Spleen (tissue), 11 donors: ENCODE data around the gene MAJIN. TPM values are rescaled to one million over a fixed set of nuclear protein-coding genes. Genes with fewer than 3 reads are reported as not detected.

Source experiments
- DNase-seq: peaks from one replicate; pipeline ENCODE4 v3.0.0-alpha.2; 2020
- H3K27ac ChIP-seq, 8 donors: fragments of 200-600 bp; sonication (generic) in 7 of 8; 1 replicate in 4 of 8; 2 replicates in 4 of 8; pipeline versions ENCODE4 v1.5.0 to v1.8.0; 2016 to 2021; ENCODE audit warnings: inconsistent platforms in 4 of 8, mild to moderate bottlenecking in 4 of 8, moderate library complexity in 1 of 8
- H3K27me3 ChIP-seq, 7 donors: fragments of 200-600 bp; sonication (generic) in 6 of 7; replicated peaks in 1 of 7; 1 replicate in 4 of 7; 2 replicates in 3 of 7; pipeline versions ENCODE4 v1.5.0 to v1.8.0; 2016 to 2021; ENCODE audit warnings: inconsistent platforms in 3 of 7, mild to moderate bottlenecking in 1 of 7
- H3K36me3 ChIP-seq, 6 donors: fragments of 200-600 bp; sonication (generic) in 5 of 6; 1 replicate in 4 of 6; 2 replicates in 2 of 6; pipeline versions ENCODE4 v1.5.0 to v1.8.0; 2016 to 2021; ENCODE audit warnings: inconsistent platforms in 2 of 6
- H3K4me1 ChIP-seq, 6 donors: fragments of 200-600 bp; sonication (generic) in 5 of 6; 1 replicate in 3 of 6; 2 replicates in 3 of 6; pipeline versions ENCODE4 v1.5.0 to v1.8.0; 2016 to 2021; ENCODE audit warnings: inconsistent platforms in 3 of 6
- H3K4me3 ChIP-seq, 8 donors: fragments of 200-600 bp; sonication (generic) in 7 of 8; 1 replicate in 4 of 8; 2 replicates in 4 of 8; pipeline versions ENCODE4 v1.5.0 to v1.8.0; 2016 to 2021; ENCODE audit warnings: inconsistent platforms in 4 of 8, mild to moderate bottlenecking in 4 of 8, moderate library complexity in 2 of 8
- H3K9me3 ChIP-seq, 8 donors: fragments of 200-600 bp; sonication (generic) in 7 of 8; 1 replicate in 4 of 8; 2 replicates in 4 of 8; pipeline versions ENCODE4 v1.5.0 to v1.8.0; 2016 to 2021; ENCODE audit warnings: inconsistent platforms in 4 of 8
- CTCF ChIP-seq, 11 experiments: fragments of 200-600 bp in 7 of 11; fragments of 450-650 bp in 4 of 11; sonication (generic) in 4 of 11; IDR thresholded peaks in 8 of 11; conservative IDR thresholded peaks in 3 of 11; 1 replicate in 7 of 11; 2 replicates in 4 of 11; pipeline versions ENCODE4 v1.4.0 to v1.8.0; 2016 to 2021; ENCODE audit warnings: antibody characterized with exemption in 11 of 11, inconsistent platforms in 4 of 11, mild to moderate bottlenecking in 1 of 11
- POLR2A ChIP-seq, 3 donors: fragments of 450-650 bp; IDR thresholded peaks; one replicate each; pipeline ENCODE4 v1.5.1; 2017; ENCODE audit warnings: antibody characterized with exemption in 3 of 3, mild to moderate bottlenecking in 1 of 3
- POLR2AphosphoS5 ChIP-seq, 3 donors: sonication (generic); formaldehyde crosslinking; IDR thresholded peaks; one replicate each; pipeline ENCODE4 v1.5.1; 2017; ENCODE audit warnings: antibody characterized with exemption in 3 of 3
- WGBS, 5 donors: extraction: QIAGEN DNeasy Blood & Tissue Kit in 3 of 5; methylation state at CpG; one replicate each; pipeline versions ENCODE4 v1.1.5 to v1.1.7; 2013 to 2018; 5-methylcytosine and 5-hydroxymethylcytosine counted together
- intact Hi-C: fragments of 100-400 bp; cut with DNase I; formaldehyde crosslinking; loops from one replicate; pipeline ENCODE4 v1.15.0; 2023; ENCODE audit warnings: low total_unique reads
- polyA plus RNA-seq, 3 donors: library from polyadenylated mRNA; stranded (reverse); fragments of 200-250 nt; gene quantifications; one replicate each; pipeline ENCODE4 v1.2.1, GENCODE V29; 2013
- total RNA-seq, 7 donors: library from RNA; depleted of rRNA in 3 of 7; stranded (reverse); fragments of >200 nt in 3 of 7; fragmentation: NEBNext Ultra II Directional in 4 of 7; extraction: Animal tissue kit (Norgen Biotek cat#: 25700) in 4 of 7; gene quantifications; one replicate each; pipeline versions ENCODE4 v1.1.0 to v1.2.1, GENCODE V29; 2016 to 2021
- donor health status: healthy with polysubstance abuse.
- donor health status: DM: no; HTN: no; CAD: no; lungs with moderate emphysema.
- donor health status: DM: no; HTN: no; CAD: no.
- donor health status: Bipolar disorder and iron deficiency.
- donor health status: healthy.
- donor health status: DM: no; HTN: no; CAD: no.
- donor health status: DM: yes; HTN: yes; CAD: no.

MAJIN gene
- total and polyA plus RNA-seq, 10 donors, result 0.40 to 2.6 (median 0.87) TPM; not detected in 3

GRCh38 chr11:64893194-64894069 is 78.5 kb downstream of the MAJIN start:
- TF ChIP-seq POLR2AphosphoS5 (IDR thresholded peaks at IDR 0.05) (peak in 2 of 3 donors; percentile 7 to 35), CTCF (IDR thresholded peaks at IDR 0.05 in 8 of 11, conservative IDR thresholded peaks at IDR 0.05 in 3 of 11) (no peak)
- no peak overlapping the region for H3K4me3 ChIP-seq
- intact Hi-C loops, result loop anchor here (2.0 kb wide), 1 partner anchor 47 kb away; no protein-coding TSS in a partner anchor
- peak overlapping the region in 5 of 8 donors; percentile 3 to 72 (median 48) for H3K27ac ChIP-seq
- H3K4me1 ChIP-seq, result peaks cover 17 to 47% (median 32%) of the 10 kb centered on the region in 6 donors
- H3K9me3 ChIP-seq, result no peaks in the 10 kb centered on the region
- H3K36me3 ChIP-seq, result peaks cover 0 to 41% (median 30%) of the 10 kb centered on the region in 6 donors
- no peak for DNase-seq
- 64 to 81% (median 77%) methylated on average over 12 to 25 of the region's 25 CpGs for WGBS, 5 donors
- no peaks in the 10 kb centered on the region for H3K27me3 ChIP-seq

- no peak for DNase-seq
- intact Hi-C loops, result no loop called here
These were observed 79.1 kb downstream of the MAJIN start for GRCh38 chr11:64892838-64893193.

DNA sequence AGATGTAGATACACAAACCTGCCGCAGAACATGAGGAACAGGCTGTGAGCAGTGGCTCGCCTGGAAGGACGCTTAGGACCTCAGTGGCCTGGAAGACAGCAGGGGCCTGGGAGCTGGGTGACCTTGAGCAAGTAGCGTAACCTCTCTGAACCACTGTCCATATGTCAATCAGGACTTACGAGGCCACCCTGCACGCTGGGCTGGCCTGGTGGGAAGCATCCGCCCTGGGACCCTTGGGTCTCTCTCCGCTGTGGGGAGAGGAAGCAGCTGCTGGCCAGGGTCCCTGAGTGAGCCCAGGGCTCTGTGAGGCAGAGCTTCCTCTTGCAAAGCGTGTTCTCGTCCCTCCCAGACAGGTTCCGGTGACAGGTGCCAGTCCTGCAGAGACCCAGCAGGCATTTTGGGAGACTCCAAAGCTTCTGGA is 79.5 kb downstream of the MAJIN start:
- Histone ChIP-seq H3K36me3 (peaks cover 0 to 30% (median 20%) of the 10 kb centered on the region in 6 donors), H3K27ac (peak overlapping the region in 6 of 8 donors; percentile 3 to 72 (median 46)), H3K4me3 (no peak overlapping the region), H3K27me3 (no peaks in the 10 kb centered on the region), H3K9me3 (no peaks in the 10 kb centered on the region), H3K4me1 (peaks cover 26 to 57% (median 42%) of the 10 kb centered on the region in 6 donors)
- TF ChIP-seq CTCF (IDR thresholded peaks at IDR 0.05 in 8 of 11, conservative IDR thresholded peaks at IDR 0.05 in 3 of 11), result no peak
- TF ChIP-seq POLR2A (IDR thresholded peaks at IDR 0.05), result no peak
- TF ChIP-seq POLR2AphosphoS5 (IDR thresholded peaks at IDR 0.05), result peak; percentile 46 to 69 (median 64)
- DNase-seq, result no peak
- WGBS, 5 donors, result 39 to 79% (median 55%) methylated on average over 5 to 11 of the region's 11 CpGs
- intact Hi-C loops, result no loop called here

More at GRCh38 chr11:64892838-64893193, 79.1 kb downstream of the MAJIN start:
- no peaks in the 10 kb centered on the region for H3K27me3 ChIP-seq
- 77 to 92% (median 86%) methylated on average over 3 to 10 of the region's 10 CpGs for WGBS, 5 donors
- H3K4me3 ChIP-seq, result no peak overlapping the region
- H3K9me3 ChIP-seq, result no peaks in the 10 kb centered on the region
- TF ChIP-seq POLR2AphosphoS5 (IDR thresholded peaks at IDR 0.05), result no peak
- no peak for TF ChIP-seq POLR2A (IDR thresholded peaks at IDR 0.05)
- TF ChIP-seq CTCF (IDR thresholded peaks at IDR 0.05 in 8 of 11, conservative IDR thresholded peaks at IDR 0.05 in 3 of 11), result no peak
- peaks cover 0 to 34% (median 24%) of the 10 kb centered on the region in 6 donors for H3K36me3 ChIP-seq
- peaks cover 24 to 53% (median 38%) of the 10 kb centered on the region in 6 donors for H3K4me1 ChIP-seq
- H3K27ac ChIP-seq, result peak overlapping the region in 6 of 8 donors; percentile 3 to 72 (median 46)

- H3K4me1 ChIP-seq, result peaks cover 26 to 62% (median 46%) of the 10 kb centered on the region in 6 donors
- TF ChIP-seq POLR2A (IDR thresholded peaks at IDR 0.05) (no peak), POLR2AphosphoS5 (IDR thresholded peaks at IDR 0.05) (no peak), CTCF (IDR thresholded peaks at IDR 0.05 in 8 of 11, conservative IDR thresholded peaks at IDR 0.05 in 3 of 11) (no peak)
- intact Hi-C loops, result no loop called here
These were observed 80.0 kb downstream of the MAJIN start for GRCh38 chr11:64891880-64892279.

More at GRCh38 chr11:64891880-64892279, 80.0 kb downstream of the MAJIN start:
- H3K27me3 ChIP-seq, result no peaks in the 10 kb centered on the region
- H3K4me3 ChIP-seq, result no peak overlapping the region
- H3K9me3 ChIP-seq, result no peaks in the 10 kb centered on the region
- peak overlapping the region in 5 of 8 donors; percentile 3 to 72 (median 48) for H3K27ac ChIP-seq
- DNase-seq, result no peak
- WGBS, 5 donors, result 75 to 82% (median 79%) methylated on average over 5 of the region's 5 CpGs
- peaks cover 0 to 25% (median 15%) of the 10 kb centered on the region in 6 donors for H3K36me3 ChIP-seq
